Measurements from ENCODE around the gene MMP24. TPM values are rescaled to one million over a fixed set of nuclear protein-coding genes. Genes with fewer than 3 reads are reported as not detected.

MMP24 gene
- total and polyA plus RNA-seq, 2 of the 13 experiments (the other 11 are each of a cell fraction or from before 2014, with no cell fraction given), result 0.29 to 0.35 TPM

DNA sequence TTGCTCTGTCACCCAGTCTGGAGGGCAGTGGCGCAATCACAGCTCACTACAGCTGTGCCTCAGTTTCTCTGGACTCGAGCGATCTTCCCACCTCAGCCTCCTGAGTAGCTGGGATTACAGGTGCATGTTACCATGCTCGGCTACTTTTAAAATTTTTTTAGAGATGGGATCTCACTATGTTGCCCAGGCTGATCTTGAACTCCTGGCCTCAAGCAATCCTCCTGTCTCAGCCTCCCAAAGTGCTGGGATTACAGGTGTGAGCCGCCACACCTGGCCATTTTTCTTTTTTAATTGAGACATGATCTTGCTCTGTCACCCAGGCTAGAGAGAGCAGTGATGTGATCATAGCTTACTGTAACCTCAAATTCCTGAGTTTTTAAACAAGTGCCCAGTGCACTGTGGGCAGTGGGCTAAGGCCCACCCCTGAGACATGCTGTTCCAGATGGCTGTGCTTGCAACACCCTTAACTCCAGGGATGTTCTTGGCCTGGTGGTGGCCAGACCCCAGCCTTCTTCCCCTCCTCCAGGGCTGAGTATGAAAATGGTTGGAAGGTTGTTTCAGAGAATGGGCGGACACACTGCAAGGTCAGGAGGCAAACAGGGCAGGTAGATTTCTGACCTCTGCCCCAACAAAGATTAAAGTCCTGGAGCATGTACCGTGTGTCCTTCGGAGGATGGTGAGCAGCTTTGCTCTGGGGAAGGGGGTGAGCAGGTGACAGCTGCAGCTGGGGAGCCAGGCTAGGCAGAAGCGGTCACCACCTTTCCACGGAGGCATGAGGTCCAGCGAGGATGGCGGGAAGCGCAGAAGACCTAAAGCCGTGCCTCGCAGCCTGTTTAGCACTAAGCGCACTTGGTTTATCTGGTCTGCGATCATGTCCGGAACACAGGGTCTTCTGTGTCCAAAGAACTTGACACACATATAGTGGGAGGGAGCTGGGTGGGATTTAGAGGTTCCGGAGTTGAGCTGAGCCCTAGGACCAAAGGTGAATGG, 67.1 kb downstream of the MMP24 start (continued):
- TF ChIP-seq, protein P1, sequence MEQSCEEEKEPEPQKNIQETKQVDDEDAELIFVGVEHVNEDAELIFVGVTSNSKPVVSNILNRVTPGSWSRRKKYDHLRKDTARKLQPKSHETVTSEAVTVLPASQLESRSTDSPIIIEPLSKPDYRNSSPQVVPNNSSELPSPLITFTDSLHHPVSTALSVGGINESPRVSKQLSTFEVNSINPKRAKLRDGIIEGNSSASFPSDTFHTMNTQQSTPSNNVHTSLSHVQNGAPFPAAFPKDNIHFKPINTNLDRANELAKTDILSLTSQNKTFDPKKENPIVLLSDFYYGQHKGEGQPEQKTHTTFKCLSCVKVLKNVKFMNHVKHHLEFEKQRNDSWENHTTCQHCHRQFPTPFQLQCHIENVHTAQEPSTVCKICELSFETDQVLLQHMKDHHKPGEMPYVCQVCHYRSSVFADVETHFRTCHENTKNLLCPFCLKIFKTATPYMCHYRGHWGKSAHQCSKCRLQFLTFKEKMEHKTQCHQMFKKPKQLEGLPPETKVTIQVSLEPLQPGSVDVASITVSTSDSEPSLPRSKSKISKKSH (CRISPR knock-in tag; IDR thresholded peaks at IDR 0.05; ENCODE audit: borderline replicate concordance), result peak; percentile 62; the same call in 1 of the 2 replicates
- TF ChIP-seq GLI4 (CRISPR knock-in tag; IDR thresholded peaks at IDR 0.05; ENCODE audit: borderline replicate concordance) (no peak), JUND (CRISPR knock-in tag; IDR thresholded peaks at IDR 0.05) (no peak), MEIS1 (CRISPR knock-in tag; IDR thresholded peaks at IDR 0.05; ENCODE audit: borderline replicate concordance) (peak; percentile 63), ZNF883 (CRISPR knock-in tag; IDR thresholded peaks at IDR 0.05; ENCODE audit: not compliant biosample characterization) (peak; percentile 54), SALL1 (CRISPR knock-in tag; IDR thresholded peaks at IDR 0.05) (peak; percentile 59; the same call in 1 of the 2 replicates), FOXM1 (CRISPR knock-in tag; IDR thresholded peaks at IDR 0.05) (no peak), THAP11 (CRISPR knock-in tag; IDR thresholded peaks at IDR 0.05) (0 out of 2 replicates have a peak, but pooled peaks have one; percentile 6), ZNF546 (CRISPR knock-in tag; conservative IDR thresholded peaks at IDR 0.05) (peak; percentile 78; the same call in 1 of the 2 replicates), ZNF20 (CRISPR knock-in tag; IDR thresholded peaks at IDR 0.05) (no peak), MTA1 (CRISPR knock-in tag; IDR thresholded peaks at IDR 0.05; ENCODE audit: borderline replicate concordance) (peak; percentile 84), ZFYVE20 (CRISPR knock-in tag; IDR thresholded peaks at IDR 0.05; ENCODE audit: borderline replicate concordance, low read depth) (0 out of 2 replicates have a peak, but pooled peaks have one; percentile 43), MAFF (IDR thresholded peaks at IDR 0.05; ENCODE audit: low read depth, low read length) (no peak), ZNF839 (CRISPR knock-in tag; IDR thresholded peaks at IDR 0.05; ENCODE audit: borderline replicate concordance) (no peak), ESRRA (CRISPR knock-in tag; IDR thresholded peaks at IDR 0.05; ENCODE audit: low read depth) (peak; percentile 98), JUNB (CRISPR knock-in tag; IDR thresholded peaks at IDR 0.05; ENCODE audit: borderline replicate concordance) (no peak; the same call in 1 of the 2 replicates)
- TF ChIP-seq, protein P2, sequence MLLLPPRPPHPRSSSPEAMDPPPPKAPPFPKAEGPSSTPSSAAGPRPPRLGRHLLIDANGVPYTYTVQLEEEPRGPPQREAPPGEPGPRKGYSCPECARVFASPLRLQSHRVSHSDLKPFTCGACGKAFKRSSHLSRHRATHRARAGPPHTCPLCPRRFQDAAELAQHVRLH (CRISPR knock-in tag; IDR thresholded peaks at IDR 0.05; ENCODE audit: borderline replicate concordance, low read depth), result 0 out of 2 replicates have a peak, but pooled peaks have one; percentile 51
- TF ChIP-seq, protein P3, sequence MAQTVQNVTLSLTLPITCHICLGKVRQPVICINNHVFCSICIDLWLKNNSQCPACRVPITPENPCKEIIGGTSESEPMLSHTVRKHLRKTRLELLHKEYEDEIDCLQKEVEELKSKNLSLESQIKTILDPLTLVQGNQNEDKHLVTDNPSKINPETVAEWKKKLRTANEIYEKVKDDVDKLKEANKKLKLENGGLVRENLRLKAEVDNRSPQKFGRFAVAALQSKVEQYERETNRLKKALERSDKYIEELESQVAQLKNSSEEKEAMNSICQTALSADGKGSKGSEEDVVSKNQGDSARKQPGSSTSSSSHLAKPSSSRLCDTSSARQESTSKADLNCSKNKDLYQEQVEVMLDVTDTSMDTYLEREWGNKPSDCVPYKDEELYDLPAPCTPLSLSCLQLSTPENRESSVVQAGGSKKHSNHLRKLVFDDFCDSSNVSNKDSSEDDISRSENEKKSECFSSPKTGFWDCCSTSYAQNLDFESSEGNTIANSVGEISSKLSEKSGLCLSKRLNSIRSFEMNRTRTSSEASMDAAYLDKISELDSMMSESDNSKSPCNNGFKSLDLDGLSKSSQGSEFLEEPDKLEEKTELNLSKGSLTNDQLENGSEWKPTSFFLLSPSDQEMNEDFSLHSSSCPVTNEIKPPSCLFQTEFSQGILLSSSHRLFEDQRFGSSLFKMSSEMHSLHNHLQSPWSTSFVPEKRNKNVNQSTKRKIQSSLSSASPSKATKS (CRISPR knock-in tag; IDR thresholded peaks at IDR 0.05), result no peak
- TF ChIP-seq, protein P4, sequence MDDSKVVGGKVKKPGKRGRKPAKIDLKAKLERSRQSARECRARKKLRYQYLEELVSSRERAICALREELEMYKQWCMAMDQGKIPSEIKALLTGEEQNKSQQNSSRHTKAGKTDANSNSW (CRISPR knock-in tag; IDR thresholded peaks at IDR 0.05; ENCODE audit: borderline replicate concordance), result no peak
- TF ChIP-seq, protein P5, sequence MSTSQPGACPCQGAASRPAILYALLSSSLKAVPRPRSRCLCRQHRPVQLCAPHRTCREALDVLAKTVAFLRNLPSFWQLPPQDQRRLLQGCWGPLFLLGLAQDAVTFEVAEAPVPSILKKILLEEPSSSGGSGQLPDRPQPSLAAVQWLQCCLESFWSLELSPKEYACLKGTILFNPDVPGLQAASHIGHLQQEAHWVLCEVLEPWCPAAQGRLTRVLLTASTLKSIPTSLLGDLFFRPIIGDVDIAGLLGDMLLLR (CRISPR knock-in tag; IDR thresholded peaks at IDR 0.05), result 0 out of 2 replicates have a peak, but pooled peaks have one; percentile 42
- TF ChIP-seq, protein P6, sequence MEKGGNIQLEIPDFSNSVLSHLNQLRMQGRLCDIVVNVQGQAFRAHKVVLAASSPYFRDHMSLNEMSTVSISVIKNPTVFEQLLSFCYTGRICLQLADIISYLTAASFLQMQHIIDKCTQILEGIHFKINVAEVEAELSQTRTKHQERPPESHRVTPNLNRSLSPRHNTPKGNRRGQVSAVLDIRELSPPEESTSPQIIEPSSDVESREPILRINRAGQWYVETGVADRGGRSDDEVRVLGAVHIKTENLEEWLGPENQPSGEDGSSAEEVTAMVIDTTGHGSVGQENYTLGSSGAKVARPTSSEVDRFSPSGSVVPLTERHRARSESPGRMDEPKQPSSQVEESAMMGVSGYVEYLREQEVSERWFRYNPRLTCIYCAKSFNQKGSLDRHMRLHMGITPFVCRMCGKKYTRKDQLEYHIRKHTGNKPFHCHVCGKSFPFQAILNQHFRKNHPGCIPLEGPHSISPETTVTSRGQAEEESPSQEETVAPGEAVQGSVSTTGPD (CRISPR knock-in tag; IDR thresholded peaks at IDR 0.05), result no peak

Measured in HepG2 (cell line).